Esophagus (tissue), 2 donors: ENCODE results near the gene THAP11. TPM values are rescaled to one million over a fixed set of nuclear protein-coding genes. Genes with fewer than 3 reads are reported as not detected.

Source experiments
- H3K27ac ChIP-seq, 2 donors: one replicate each; pipeline ENCODE4 v1.5.1; 2013; ENCODE audit warnings: low read depth in 2 of 2, mild to moderate bottlenecking in 2 of 2, inconsistent platforms in 1 of 2, low read length in 1 of 2, moderate library complexity in 1 of 2
- H3K27me3 ChIP-seq, 2 donors: one replicate each; pipeline ENCODE4 v1.6.1; 2013; ENCODE audit warnings: low read length in 2 of 2, control low read depth in 1 of 2, mild to moderate bottlenecking in 1 of 2; ENCODE audit not compliant: insufficient read depth in 2 of 2, control insufficient read depth in 1 of 2
- H3K36me3 ChIP-seq, 2 donors: one replicate each; pipeline ENCODE4 v1.6.1; 2013; ENCODE audit warnings: low read length in 1 of 2; ENCODE audit not compliant: control insufficient read depth in 2 of 2, insufficient read depth in 2 of 2
- H3K4me1 ChIP-seq, 2 donors: one replicate each; pipeline ENCODE4 v1.6.1; 2013; ENCODE audit warnings: low read length in 1 of 2; ENCODE audit not compliant: control insufficient read depth in 2 of 2, insufficient read depth in 2 of 2
- H3K4me3 ChIP-seq, 2 donors: one replicate each; pipeline ENCODE4 v1.5.1; 2013; ENCODE audit warnings: low read length in 2 of 2, mild to moderate bottlenecking in 2 of 2, low read depth in 1 of 2, moderate library complexity in 1 of 2
- H3K9me3 ChIP-seq, 2 donors: one replicate each; pipeline ENCODE4 v1.6.1; 2013; ENCODE audit warnings: mild to moderate bottlenecking in 2 of 2, low read depth in 1 of 2, low read length in 1 of 2, moderate library complexity in 1 of 2; ENCODE audit not compliant: control insufficient read depth in 2 of 2, insufficient read depth in 1 of 2
- WGBS, 2 donors: extraction: QIAGEN DNeasy Blood & Tissue Kit; methylation state at CpG; one replicate each; pipeline ENCODE4 v1.1.7; 2013; 5-methylcytosine and 5-hydroxymethylcytosine counted together
- polyA plus RNA-seq, 2 donors: library from polyadenylated mRNA; stranded (reverse); fragments of 200-250 nt; gene quantifications; one replicate each; pipeline ENCODE4 v1.2.3, GENCODE V29; 2013
- donor health status: healthy with polysubstance abuse.
- donor health status: Bipolar disorder and iron deficiency.

THAP11 gene
- polyA plus RNA-seq, 2 donors: 6.8 to 17.9 TPM

DNA sequence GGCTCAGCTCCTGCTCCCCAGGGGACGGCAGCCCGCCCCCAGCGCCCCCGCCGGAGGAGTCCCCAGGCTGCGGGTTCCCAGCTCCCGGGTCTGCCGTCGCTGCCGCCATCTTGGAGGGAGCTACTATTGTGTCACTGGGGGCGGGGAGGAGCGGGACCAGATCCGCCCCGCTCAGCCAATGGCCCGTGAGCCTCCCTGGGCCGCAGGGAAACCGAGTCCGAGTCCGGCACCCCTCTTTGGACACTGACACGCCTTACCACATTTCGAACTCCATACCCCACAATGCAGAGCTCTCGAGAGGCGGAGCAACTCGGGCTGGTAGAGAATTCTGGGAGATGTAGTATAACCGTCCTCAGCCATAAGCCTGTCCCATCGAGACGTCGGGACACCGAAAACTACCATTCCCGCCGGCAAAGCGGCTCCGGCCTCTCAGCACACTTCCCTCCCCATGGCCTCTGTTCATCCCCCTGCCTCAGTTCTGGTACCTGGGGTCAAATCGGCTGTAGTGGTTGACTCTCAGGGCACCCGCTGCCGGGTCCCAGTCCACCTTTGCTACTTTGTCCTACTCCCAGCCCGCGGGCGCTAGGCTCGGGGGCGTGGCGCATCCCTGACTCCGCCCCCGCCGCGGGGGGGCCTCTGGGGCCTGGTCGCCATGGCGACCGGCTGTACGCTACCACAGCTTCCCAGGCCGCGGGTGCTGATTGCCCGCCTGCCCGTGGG, 35.5 kb upstream of the THAP11 start, which contains the start of the genes RANBP10 and TSNAXIP1:
Gene RANBP10, minus strand, starts transcription at position 133 of the 720 bp plus-strand sequence. Its CDS starts 24 bp downstream, at position 109.
Gene TSNAXIP1, plus strand, starts transcription at position 462 of the 720 bp plus-strand sequence. CDS start 261 bp downstream, outside the sequence.
- H3K4me3 ChIP-seq: peak within 1 kb of the TSS; percentile 88 to 92
- WGBS, 2 donors: 0% methylated on average over 53 to 54 of the region's 54 CpGs
- no peaks in the 10 kb centered on the region for H3K27me3 ChIP-seq
- no peaks in the 10 kb centered on the region for H3K9me3 ChIP-seq
- peaks cover 0 to 4% of the 10 kb centered on the region in 2 donors for H3K36me3 ChIP-seq
- peak within 1 kb of the TSS; percentile 81 to 89 for H3K27ac ChIP-seq
- peaks cover 3 to 9% of the 10 kb centered on the region in 2 donors for H3K4me1 ChIP-seq

DNA sequence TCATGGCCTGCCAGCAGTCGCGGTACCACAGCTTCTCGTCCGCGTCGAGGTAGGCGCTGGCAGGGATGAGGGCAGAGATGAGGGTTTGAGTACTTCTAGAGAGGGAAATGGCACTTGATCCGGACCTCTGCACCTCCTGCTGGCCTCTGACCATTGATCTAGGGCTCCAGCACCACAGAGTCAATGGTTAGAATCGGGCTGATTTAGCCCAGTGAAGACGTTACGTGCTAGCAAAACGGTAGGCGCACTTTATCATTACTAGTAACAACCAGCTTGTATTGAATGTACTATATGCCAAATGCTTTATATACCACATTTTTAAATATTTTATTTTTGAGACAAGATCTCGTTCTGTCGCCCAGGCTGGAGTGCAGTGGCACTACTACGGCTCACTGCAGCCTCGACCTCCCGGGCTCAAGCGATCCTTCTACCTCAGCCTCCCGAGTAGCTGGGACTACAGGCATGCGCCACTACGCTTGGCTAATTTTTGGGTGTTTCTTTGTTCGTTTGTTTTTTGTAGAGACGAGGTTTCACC, 34.9 kb upstream of the THAP11 start:
- H3K4me3 ChIP-seq: peak overlapping the region; percentile 88 to 92
- H3K27me3 ChIP-seq: no peaks in the 10 kb centered on the region
- H3K36me3 ChIP-seq: peaks cover 0 to under 1% of the 10 kb centered on the region in 2 donors
- 24 to 26% methylated on average over 24 of the region's 24 CpGs for WGBS, 2 donors
- peaks cover 3 to 9% of the 10 kb centered on the region in 2 donors for H3K4me1 ChIP-seq
- H3K27ac ChIP-seq: peak overlapping the region; percentile 19 to 64
- H3K9me3 ChIP-seq: no peaks in the 10 kb centered on the region

DNA sequence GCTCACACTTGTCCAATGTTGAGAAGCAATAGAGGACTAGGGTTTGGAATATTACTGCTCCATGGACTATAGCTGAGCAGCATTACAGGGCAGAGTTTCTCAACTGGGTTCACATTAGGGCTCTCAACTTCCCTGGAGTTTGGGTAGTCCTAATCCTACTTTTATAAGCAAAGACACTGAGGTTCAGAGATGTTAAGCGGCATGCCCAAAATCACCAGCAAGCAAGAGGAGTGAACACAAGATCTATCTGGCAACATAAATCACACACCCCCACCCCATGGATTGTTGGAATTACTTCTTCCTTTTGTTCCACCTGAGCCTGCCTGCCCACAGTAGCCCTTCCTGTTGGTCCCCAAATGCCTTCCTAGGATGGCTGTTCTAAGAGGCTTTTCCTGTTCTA, 30.2 kb upstream of the THAP11 start:
- H3K36me3 ChIP-seq: no peaks in the 10 kb centered on the region
- H3K27me3 ChIP-seq: no peaks in the 10 kb centered on the region
- H3K27ac ChIP-seq: no peak overlapping the region
- H3K4me3 ChIP-seq: no peak overlapping the region
- H3K9me3 ChIP-seq: no peaks in the 10 kb centered on the region
- 96 to 100% methylated on average over 1 of the region's 1 CpG for WGBS, 2 donors
- H3K4me1 ChIP-seq: no peaks in the 10 kb centered on the region

DNA sequence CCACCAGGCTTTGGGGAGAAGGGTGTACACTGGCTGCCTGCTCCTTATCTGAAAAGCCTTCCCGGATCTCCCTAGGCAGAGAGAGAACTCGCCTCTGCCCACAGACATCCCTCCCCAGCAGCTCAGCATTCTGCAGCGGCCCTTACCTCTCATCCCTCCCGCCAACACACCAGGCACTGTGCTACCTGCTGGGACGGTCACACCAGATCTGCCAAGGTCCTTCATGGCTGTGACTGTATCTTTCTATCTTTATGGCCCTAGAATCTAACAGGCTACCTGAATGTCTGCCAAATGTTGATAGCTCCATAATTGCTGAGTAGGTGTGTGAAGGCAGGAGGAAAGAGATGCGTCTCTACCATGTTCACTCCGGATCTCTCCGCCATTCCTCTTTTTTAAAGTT, 27.6 kb upstream of the THAP11 start:
- 90 to 91% methylated on average over 8 of the region's 8 CpGs for WGBS, 2 donors
- H3K27me3 ChIP-seq: no peaks in the 10 kb centered on the region
- no peaks in the 10 kb centered on the region for H3K36me3 ChIP-seq
- no peak overlapping the region for H3K4me3 ChIP-seq
- no peaks in the 10 kb centered on the region for H3K9me3 ChIP-seq
- H3K27ac ChIP-seq: no peak overlapping the region
- H3K4me1 ChIP-seq: no peaks in the 10 kb centered on the region

DNA sequence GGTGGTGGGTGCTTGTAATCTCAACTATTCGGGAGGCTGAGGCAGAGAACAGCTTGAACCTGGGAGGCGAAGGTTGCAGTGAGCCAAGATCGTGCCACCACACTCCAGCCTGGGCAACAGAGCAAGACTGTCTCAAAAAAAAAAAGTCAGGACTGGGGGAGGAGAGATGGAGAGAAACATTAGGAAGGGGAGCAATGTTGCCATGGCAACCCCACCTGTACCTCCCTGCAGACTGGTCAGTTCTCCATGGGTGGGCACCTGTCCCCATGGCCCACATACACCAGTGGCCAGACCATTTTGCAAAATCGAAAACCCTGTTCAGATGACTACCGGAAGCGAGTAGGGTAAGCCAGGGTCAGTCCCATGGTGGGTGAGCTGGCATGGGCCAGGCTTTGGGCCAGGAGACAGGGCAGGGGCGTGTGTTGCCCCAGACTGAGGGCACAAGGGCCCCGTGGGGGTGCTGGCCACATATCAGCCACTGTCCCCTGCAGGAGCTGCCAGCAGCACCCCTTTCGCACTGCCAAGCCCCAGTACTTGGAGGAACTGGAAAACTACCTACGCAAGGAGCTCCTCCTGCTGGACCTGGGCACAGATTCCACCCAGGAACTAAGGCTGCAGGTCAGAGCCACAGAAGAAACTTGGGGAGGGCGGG, 21.4 kb upstream of the THAP11 start:
- 89 to 94% methylated on average over 11 of the region's 11 CpGs for WGBS, 2 donors
- no peak overlapping the region for H3K4me3 ChIP-seq
- H3K9me3 ChIP-seq: no peaks in the 10 kb centered on the region
- no peak overlapping the region for H3K27ac ChIP-seq
- H3K27me3 ChIP-seq: no peaks in the 10 kb centered on the region
- H3K36me3 ChIP-seq: peaks cover 0 to 4% of the 10 kb centered on the region in 2 donors
- H3K4me1 ChIP-seq: no peaks in the 10 kb centered on the region

DNA sequence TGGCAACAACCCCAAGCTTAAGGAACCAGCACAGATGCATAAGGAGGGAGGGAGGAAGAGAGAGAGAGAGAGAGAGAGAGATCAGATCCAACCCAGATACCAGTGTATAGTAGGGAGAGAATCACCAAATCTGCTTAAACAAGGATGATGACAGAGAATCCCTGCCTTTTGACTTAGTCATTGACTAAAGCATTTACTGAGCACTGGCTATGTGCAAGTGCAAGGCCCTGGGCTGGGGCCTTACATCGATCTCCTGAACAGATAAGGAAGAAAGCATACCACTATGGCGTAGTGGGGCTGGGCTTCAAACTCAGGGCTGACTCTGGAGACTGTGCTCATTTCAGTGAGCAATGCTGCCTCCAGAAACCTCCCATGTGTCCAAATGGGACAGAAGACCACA, 19.6 kb upstream of the THAP11 start:
- WGBS, 2 donors: 90 to 92% methylated on average over 2 of the region's 2 CpGs
- Histone ChIP-seq H3K4me1 (no peaks in the 10 kb centered on the region), H3K4me3 (no peak overlapping the region), H3K27ac (no peak overlapping the region), H3K9me3 (no peaks in the 10 kb centered on the region), H3K36me3 (peaks cover 0 to 9% of the 10 kb centered on the region in 2 donors), H3K27me3 (no peaks in the 10 kb centered on the region)

DNA sequence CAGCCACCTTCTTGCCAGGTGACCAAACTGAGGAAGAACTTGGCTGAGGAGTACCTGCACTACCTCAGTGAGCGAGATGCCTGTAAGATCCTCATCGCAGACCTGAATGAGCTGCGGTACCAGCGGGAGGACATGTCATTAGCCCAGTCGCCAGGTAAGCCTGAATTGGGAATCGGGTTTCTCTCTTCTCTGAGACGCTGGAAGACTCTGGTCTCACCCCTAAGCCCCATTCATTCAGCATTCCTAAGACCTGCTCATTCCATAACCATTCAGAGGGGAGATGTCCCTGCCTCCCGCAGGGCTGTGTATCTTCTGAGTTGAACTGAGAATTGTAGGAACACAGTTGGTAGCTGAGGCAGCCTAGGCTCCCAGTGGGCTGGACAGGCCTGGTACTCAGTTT, 17.0 kb upstream of the THAP11 start:
- 84 to 87% methylated on average over 8 of the region's 8 CpGs for WGBS, 2 donors
- H3K4me1 ChIP-seq: no peaks in the 10 kb centered on the region

DNA sequence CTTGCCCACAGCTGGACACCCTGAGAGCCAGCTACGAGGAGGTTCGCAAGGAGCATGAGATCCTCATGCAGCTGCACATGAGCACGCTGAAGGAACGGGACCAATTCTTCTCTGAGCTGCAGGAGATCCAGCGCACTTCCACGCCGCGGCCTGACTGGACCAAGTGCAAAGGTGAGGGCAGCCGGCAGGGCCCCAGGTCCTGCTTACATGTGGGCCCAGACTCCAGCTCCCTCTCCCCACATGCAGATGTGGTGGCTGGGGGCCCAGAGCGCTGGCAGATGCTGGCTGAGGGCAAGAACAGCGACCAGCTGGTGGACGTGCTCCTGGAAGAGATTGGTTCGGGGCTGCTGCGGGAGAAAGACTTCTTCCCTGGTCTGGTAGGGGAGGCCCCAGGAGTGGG, 16.2 kb upstream of the THAP11 start:
- Histone ChIP-seq H3K4me3 (no peak overlapping the region), H3K4me1 (no peaks in the 10 kb centered on the region), H3K36me3 (peaks cover 13 to 36% of the 10 kb centered on the region in 2 donors), H3K27me3 (no peaks in the 10 kb centered on the region), H3K27ac (no peak overlapping the region), H3K9me3 (no peaks in the 10 kb centered on the region)
- WGBS, 2 donors: 93 to 96% methylated on average over 14 of the region's 14 CpGs

More for the DNA sequence above, 17.0 kb upstream of the THAP11 start:
- H3K4me3 ChIP-seq: no peak overlapping the region
- H3K27ac ChIP-seq: no peak overlapping the region
- H3K27me3 ChIP-seq: no peaks in the 10 kb centered on the region
- no peaks in the 10 kb centered on the region for H3K9me3 ChIP-seq
- H3K36me3 ChIP-seq: peaks cover 13 to 30% of the 10 kb centered on the region in 2 donors

DNA sequence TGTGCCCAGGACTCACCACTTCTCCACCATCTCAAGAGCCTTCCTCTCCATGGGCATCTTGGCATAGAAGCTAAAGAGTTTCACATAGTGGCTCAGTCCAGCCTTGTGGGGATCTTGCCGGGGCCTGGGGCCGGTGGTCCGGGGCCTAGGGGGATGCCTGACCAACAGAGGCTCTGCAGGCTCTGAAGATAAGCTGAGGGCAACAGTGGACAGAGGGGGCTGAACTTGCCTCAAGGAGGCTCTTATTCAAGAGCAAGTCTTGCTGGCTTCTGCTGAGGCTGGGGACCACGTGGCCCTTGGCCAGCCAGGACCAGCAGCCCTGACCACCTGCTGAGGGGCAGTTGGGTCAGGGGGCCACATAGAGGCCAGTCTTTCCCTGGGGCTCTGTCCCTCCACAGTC, 13.5 kb upstream of the THAP11 start:
- Histone ChIP-seq H3K4me1 (peaks cover 0 to 4% of the 10 kb centered on the region in 2 donors), H3K9me3 (no peaks in the 10 kb centered on the region), H3K36me3 (peaks cover 19 to 48% of the 10 kb centered on the region in 2 donors), H3K4me3 (no peak overlapping the region), H3K27ac (no peak overlapping the region), H3K27me3 (no peaks in the 10 kb centered on the region)
- 91 to 94% methylated on average over 4 of the region's 4 CpGs for WGBS, 2 donors
